Panc1 (cell line): ENCODE results near the gene PPP1CA. TPM values are rescaled to one million over a fixed set of nuclear protein-coding genes. Genes with fewer than 3 reads are reported as not detected.

Source experiments
- ATAC-seq: fragments of 200-7000 bp; cut with Tn5 transposase; 2 replicates; pipeline ENCODE4 v1.9.1; 2020; ENCODE audit warnings: mild to moderate bottlenecking, moderate library complexity
- BruUV-seq: library from RNA; stranded (reverse); fragments of 400-500 nt; replicated peaks from 2 replicates; lab custom pipeline; 2021; lab: Mats Ljungman, UMichigan
- CTCF ChIA-PET: fragments of 300-600 bp; sonication (Branson Sonifier 250); formaldehyde crosslinking; loops from one replicate; lab custom pipeline; 2022; ENCODE audit warnings: antibody characterized with exemption; lab: Charles Lee
- POLR2A ChIA-PET: fragments of 300-600 bp; sonication (Branson Sonifier 250); formaldehyde crosslinking; loops from one replicate; lab custom pipeline; 2022; ENCODE audit warnings: antibody characterized with exemption; lab: Charles Lee
- DNase-seq: peaks from one replicate; pipeline ENCODE4 v3.0.0-alpha.2; 2010; ENCODE audit warnings: low read depth, low spot score
- H3K27ac ChIP-seq: 2 replicates; pipeline ENCODE4 v1.5.1; 2011; ENCODE audit warnings: mild to moderate bottlenecking, low read length, inconsistent platforms
- H3K27me3 ChIP-seq: fragments of 200-500 bp; sonication (Bioruptor generic); 2 replicates; pipeline ENCODE4 v1.6.0; 2014; ENCODE audit warnings: low read length, inconsistent platforms; ENCODE audit not compliant: control insufficient read depth, insufficient read depth
- H3K36me3 ChIP-seq: fragments of 200-500 bp; sonication (Bioruptor generic); 2 replicates; pipeline ENCODE4 v1.5.1; 2014; ENCODE audit warnings: inconsistent platforms, mild to moderate bottlenecking, low read length, moderate library complexity; ENCODE audit not compliant: control insufficient read depth, insufficient read depth
- H3K4me1 ChIP-seq: 2 replicates; pipeline ENCODE4 v1.5.1; 2011; ENCODE audit warnings: inconsistent platforms, mild to moderate bottlenecking, low read length, moderate library complexity; ENCODE audit not compliant: control insufficient read depth, insufficient read depth
- H3K4me3 ChIP-seq, 2 experiments: 2 replicates each; pipeline ENCODE4 v1.5.1; 2011 to 2012; ENCODE audit warnings: low read depth in 2 of 2, low read length in 2 of 2, mild to moderate bottlenecking in 2 of 2, inconsistent platforms in 1 of 2, moderate library complexity in 1 of 2
- H3K9me3 ChIP-seq: fragments of 200-500 bp; sonication (Bioruptor generic); 2 replicates; pipeline ENCODE4 v1.5.1; 2014; ENCODE audit warnings: low read depth, mild to moderate bottlenecking, inconsistent platforms, low read length, moderate library complexity; ENCODE audit not compliant: control insufficient read depth, insufficient read depth
- CTCF ChIP-seq: fragments of 450-650 bp; IDR thresholded peaks from 2 replicates; pipeline ENCODE4 v1.5.1; 2017; ENCODE audit warnings: mild to moderate bottlenecking
- POLR2AphosphoS5 ChIP-seq: IDR thresholded peaks from 2 replicates; pipeline ENCODE4 v1.6.1; 2012; ENCODE audit warnings: mild to moderate bottlenecking, low read depth, low read length, moderate library complexity
- SIN3A ChIP-seq: IDR thresholded peaks from 2 replicates; pipeline ENCODE4 v1.6.1; 2012; ENCODE audit warnings: low read depth, mild to moderate bottlenecking, low read length, moderate library complexity, borderline replicate concordance; ENCODE audit not compliant: insufficient read depth
- TCF7L2 ChIP-seq: IDR thresholded peaks from 2 replicates; pipeline ENCODE4 v1.6.1; 2011; ENCODE audit warnings: mild to moderate bottlenecking, low read depth, low read length, inconsistent platforms
- in situ Hi-C: cut with HindIII; loops from 2 replicates; pipeline ENCODE4 v1.10.0; 2016; ENCODE audit warnings: low sequenced_read_pairs, low pct_unique_long_range_greater_than_20kb
- intact Hi-C: fragments of 100-400 bp; cut with micrococcal nuclease; formaldehyde crosslinking; loops from one replicate; pipeline ENCODE4 v1.10.0; 2022; ENCODE audit not compliant: unreplicated experiment
- total RNA-seq: library from RNA; stranded (reverse); gene quantifications from one replicate; pipeline ENCODE4 v1.2.1, GENCODE V29; 2021; ENCODE audit not compliant: unreplicated experiment
- TF ChIP-seq, protein P1 (sequence below), 2 experiments: IDR thresholded peaks; 2 replicates each; pipeline ENCODE4 v1.6.1; 2011 to 2012; ENCODE audit warnings: low read depth in 2 of 2, control low read depth in 1 of 2, low read length in 1 of 2, mild to moderate bottlenecking in 1 of 2, moderate library complexity in 1 of 2; ENCODE audit not compliant: insufficient read depth in 1 of 2

The PPP1CA gene
- total RNA-seq, 1 experiment from 2014 or later: 361 TPM

GRCh38 chr11:67449116-67449844 lies 47.6 kb upstream of the PPP1CA start:
- BruUV-seq: no TSS peak
- no peak for DNase-seq
- ChIA-PET CTCF (no interaction called here), POLR2A (no interaction called here)
- Histone ChIP-seq H3K4me1 (no peaks in the 10 kb centered on the region), H3K4me3 (no peak overlapping the region), H3K27ac (no peak overlapping the region), H3K36me3 (no peaks in the 10 kb centered on the region), H3K27me3 (no peaks in the 10 kb centered on the region), H3K9me3 (no peaks in the 10 kb centered on the region)
- intact Hi-C loops (no loop called here), in situ Hi-C loops (no loop called here)
- ATAC-seq: no peak
- TF ChIP-seq POLR2AphosphoS5 (no peak), SIN3A (no peak), TCF7L2 (no peak), CTCF (no peak)
- TF ChIP-seq, protein P1, sequence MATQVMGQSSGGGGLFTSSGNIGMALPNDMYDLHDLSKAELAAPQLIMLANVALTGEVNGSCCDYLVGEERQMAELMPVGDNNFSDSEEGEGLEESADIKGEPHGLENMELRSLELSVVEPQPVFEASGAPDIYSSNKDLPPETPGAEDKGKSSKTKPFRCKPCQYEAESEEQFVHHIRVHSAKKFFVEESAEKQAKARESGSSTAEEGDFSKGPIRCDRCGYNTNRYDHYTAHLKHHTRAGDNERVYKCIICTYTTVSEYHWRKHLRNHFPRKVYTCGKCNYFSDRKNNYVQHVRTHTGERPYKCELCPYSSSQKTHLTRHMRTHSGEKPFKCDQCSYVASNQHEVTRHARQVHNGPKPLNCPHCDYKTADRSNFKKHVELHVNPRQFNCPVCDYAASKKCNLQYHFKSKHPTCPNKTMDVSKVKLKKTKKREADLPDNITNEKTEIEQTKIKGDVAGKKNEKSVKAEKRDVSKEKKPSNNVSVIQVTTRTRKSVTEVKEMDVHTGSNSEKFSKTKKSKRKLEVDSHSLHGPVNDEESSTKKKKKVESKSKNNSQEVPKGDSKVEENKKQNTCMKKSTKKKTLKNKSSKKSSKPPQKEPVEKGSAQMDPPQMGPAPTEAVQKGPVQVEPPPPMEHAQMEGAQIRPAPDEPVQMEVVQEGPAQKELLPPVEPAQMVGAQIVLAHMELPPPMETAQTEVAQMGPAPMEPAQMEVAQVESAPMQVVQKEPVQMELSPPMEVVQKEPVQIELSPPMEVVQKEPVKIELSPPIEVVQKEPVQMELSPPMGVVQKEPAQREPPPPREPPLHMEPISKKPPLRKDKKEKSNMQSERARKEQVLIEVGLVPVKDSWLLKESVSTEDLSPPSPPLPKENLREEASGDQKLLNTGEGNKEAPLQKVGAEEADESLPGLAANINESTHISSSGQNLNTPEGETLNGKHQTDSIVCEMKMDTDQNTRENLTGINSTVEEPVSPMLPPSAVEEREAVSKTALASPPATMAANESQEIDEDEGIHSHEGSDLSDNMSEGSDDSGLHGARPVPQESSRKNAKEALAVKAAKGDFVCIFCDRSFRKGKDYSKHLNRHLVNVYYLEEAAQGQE (IDR thresholded peaks at IDR 0.05; ENCODE audit: insufficient read depth in 1 of 2, low read depth in 2 of 2, low read length in 1 of 2): no peak

DNA sequence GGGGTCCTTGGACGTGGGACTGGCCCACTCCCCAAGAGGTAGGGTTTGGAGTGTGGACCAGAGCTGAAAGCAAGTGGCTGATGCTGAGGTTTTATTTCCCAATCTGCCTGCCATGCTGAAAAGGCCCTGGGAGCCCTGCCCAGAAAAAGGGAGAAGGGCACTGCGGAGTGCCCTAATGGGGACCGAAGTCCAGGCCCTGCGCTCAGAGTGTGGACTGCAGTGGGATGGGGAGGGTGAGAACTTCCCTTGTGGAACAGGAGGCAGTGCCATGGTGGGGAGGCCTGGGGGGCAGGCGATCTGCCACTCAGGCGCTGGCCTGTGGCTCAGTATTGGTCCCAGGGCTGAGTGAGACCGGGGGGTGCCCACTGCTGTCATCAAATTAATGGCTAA lies 46.6 kb upstream of the PPP1CA start:
- Histone ChIP-seq H3K4me1 (no peaks in the 10 kb centered on the region), H3K9me3 (no peaks in the 10 kb centered on the region), H3K4me3 (no peak overlapping the region), H3K36me3 (no peaks in the 10 kb centered on the region), H3K27ac (no peak overlapping the region), H3K27me3 (no peaks in the 10 kb centered on the region)
- no peak for ATAC-seq
- ChIA-PET CTCF (no interaction called here), POLR2A (no interaction called here)
- BruUV-seq: no TSS peak
- no peak for TF ChIP-seq CTCF
- no peak for TF ChIP-seq SIN3A
- no peak for TF ChIP-seq TCF7L2
- TF ChIP-seq POLR2AphosphoS5: no peak
- TF ChIP-seq, protein P1 (IDR thresholded peaks at IDR 0.05; ENCODE audit: insufficient read depth in 1 of 2, low read depth in 2 of 2, low read length in 1 of 2): no peak
- no peak for DNase-seq
- intact Hi-C loops: no loop called here
- in situ Hi-C loops: no loop called here
